Heart left ventricle (tissue), 13 donors: ENCODE measurements around the gene ZNF430.

Experiments used
- POLR2A ChIP-seq, 2 donors: fragments of 450-650 bp; IDR thresholded peaks; one replicate each; pipeline ENCODE4 v1.6.1; 2017; ENCODE audit warnings: antibody characterized with exemption in 2 of 2, mild to moderate bottlenecking in 2 of 2, moderate library complexity in 2 of 2
- TF ChIP-seq, protein P1 (sequence below), 12 donors: fragments of 200-600 bp; sonication (generic) in 4 of 12; IDR thresholded peaks; one replicate each; pipeline versions ENCODE4 v1.5.0 to v1.8.0; 2018 to 2022; ENCODE audit warnings: antibody characterized with exemption in 12 of 12, mild to moderate bottlenecking in 5 of 12
- donor health status: ischemic (EF 13 %, LVEDD 7.1; RV severe dilation, severe dysfunction).
- donor health status: DM: no; HTN: yes; CAD: no.
- donor health status: DM: no; HTN: no; CAD: no.
- donor health status: ischemic (EF 25% LVEDD 6.9; RV normal size, moderate dysfunction).
- donor health status: ischemic (EF 25% LVEDD 5.7; RV mildly dilated, moderate dysfunction).
- donor health status: ischemic (EF 35%, LVEDD 5.7; RV mildly dilated, moderate dysfunction).
- donor health status: nonischemic (EF 11% LVEDD 7.7; RV severe dilation, severe dysfunction).
- donor health status: DM: yes; HTN: yes; CAD: no.
- donor health status: PGD.
- donor health status: ischemic (EF 29% LVEDD 5.4; RV normal size, mild dysfunction).
- donor health status: nonischemic (EF 23%, LVEDD 6.1; RV moderate dilation, normal function).

DNA sequence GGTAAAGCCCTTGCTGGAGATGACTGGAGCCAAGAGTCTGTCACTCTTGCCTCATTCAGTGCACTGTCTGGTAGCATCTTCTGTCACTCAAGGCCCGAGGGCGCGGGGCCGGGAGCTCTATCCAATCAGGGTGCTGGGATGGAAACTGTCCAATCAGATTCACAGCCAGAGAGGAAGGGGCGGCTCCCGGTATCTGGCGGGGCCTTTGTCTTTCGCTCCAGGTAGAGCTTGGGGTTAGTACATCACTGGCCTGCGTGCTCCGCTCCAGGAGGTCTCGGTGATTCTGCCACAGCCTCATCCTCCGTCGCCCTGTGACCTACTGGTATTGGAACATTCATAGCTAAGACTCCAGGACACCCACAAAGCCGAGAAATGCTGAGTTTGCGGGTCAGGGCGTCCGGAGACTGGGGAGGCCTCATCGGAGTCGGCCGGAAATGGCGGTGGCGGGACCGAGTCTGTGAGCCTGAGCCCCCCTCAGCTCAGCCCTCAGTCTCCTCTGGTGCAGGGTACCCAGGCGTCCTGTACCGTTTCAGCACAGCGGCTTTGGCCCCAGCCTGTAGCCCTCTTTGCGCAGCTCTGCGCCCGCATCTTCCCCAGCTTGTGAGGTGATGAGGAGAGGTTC, 20.6 kb upstream of the ZNF430 start:
- TF ChIP-seq POLR2A (IDR thresholded peaks at IDR 0.05) = no peak
- TF ChIP-seq, protein P1, sequence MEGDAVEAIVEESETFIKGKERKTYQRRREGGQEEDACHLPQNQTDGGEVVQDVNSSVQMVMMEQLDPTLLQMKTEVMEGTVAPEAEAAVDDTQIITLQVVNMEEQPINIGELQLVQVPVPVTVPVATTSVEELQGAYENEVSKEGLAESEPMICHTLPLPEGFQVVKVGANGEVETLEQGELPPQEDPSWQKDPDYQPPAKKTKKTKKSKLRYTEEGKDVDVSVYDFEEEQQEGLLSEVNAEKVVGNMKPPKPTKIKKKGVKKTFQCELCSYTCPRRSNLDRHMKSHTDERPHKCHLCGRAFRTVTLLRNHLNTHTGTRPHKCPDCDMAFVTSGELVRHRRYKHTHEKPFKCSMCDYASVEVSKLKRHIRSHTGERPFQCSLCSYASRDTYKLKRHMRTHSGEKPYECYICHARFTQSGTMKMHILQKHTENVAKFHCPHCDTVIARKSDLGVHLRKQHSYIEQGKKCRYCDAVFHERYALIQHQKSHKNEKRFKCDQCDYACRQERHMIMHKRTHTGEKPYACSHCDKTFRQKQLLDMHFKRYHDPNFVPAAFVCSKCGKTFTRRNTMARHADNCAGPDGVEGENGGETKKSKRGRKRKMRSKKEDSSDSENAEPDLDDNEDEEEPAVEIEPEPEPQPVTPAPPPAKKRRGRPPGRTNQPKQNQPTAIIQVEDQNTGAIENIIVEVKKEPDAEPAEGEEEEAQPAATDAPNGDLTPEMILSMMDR (IDR thresholded peaks at IDR 0.05) = no peak
